ENCODE results near the gene CLCA4. TPM values are rescaled to one million over a fixed set of nuclear protein-coding genes. Genes with fewer than 3 reads are reported as not detected.

Gene CLCA4
- total RNA-seq, 1 experiment from 2014 or later = 0.08 TPM

DNA sequence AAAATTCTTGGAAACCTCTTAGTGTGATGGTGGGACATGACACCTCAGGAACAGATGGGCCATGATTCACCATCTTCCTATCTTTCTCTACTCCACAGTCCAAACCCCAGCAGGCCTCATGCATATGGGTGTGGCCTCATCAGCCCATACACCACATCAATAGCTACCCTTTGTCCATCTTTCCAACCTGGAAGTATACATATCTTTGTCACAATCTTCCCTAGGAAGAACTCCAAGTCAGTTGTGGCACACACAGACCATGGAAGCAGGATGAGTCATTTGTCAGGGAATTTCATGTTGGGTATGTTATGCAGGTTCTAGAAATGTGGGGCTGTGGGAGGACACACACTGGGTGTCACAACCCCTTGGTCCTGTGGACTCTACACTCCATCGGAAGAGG is 30.5 kb upstream of the CLCA4 start:
- BruUV-seq (replicated peaks) = no TSS peak
- CTCF ChIA-PET = no interaction called here
- H3K4me1 ChIP-seq (ENCODE audit: control insufficient read depth, insufficient read depth, low read length) = no peaks in the 10 kb centered on the region
- peaks cover 10% of the 10 kb centered on the region for H3K27me3 ChIP-seq (ENCODE audit: control insufficient read depth, insufficient read depth, low read length)
- no peaks in the 10 kb centered on the region for H3K9me3 ChIP-seq (ENCODE audit: control insufficient read depth, insufficient read depth, low read depth, low read length)
- no peak for ATAC-seq
- no peaks in the 10 kb centered on the region for H3K36me3 ChIP-seq (ENCODE audit: control insufficient read depth, insufficient read depth, low read length)
- H3K4me3 ChIP-seq (ENCODE audit: low read depth in 2 of 2, low read length in 2 of 2) = no peak overlapping the region
- POLR2A ChIA-PET = no interaction called here
- in situ Hi-C loops (cut with HindIII; ENCODE audit: low pct_unique_long_range_greater_than_20kb, low sequenced_read_pairs) (no loop called here), intact Hi-C loops (cut with micrococcal nuclease; ENCODE audit: unreplicated experiment) (no loop called here)
- H3K27ac ChIP-seq (ENCODE audit: low read length) = no peak overlapping the region
- no peak for DNase-seq (ENCODE audit: low read depth, low spot score)
- TF ChIP-seq SIN3A (IDR thresholded peaks at IDR 0.05; ENCODE audit: borderline replicate concordance, insufficient read depth, low read depth, low read length) (no peak), TCF7L2 (IDR thresholded peaks at IDR 0.05; ENCODE audit: low read depth, low read length) (no peak), POLR2AphosphoS5 (IDR thresholded peaks at IDR 0.05; ENCODE audit: low read depth, low read length) (no peak)
- TF ChIP-seq, protein P1, sequence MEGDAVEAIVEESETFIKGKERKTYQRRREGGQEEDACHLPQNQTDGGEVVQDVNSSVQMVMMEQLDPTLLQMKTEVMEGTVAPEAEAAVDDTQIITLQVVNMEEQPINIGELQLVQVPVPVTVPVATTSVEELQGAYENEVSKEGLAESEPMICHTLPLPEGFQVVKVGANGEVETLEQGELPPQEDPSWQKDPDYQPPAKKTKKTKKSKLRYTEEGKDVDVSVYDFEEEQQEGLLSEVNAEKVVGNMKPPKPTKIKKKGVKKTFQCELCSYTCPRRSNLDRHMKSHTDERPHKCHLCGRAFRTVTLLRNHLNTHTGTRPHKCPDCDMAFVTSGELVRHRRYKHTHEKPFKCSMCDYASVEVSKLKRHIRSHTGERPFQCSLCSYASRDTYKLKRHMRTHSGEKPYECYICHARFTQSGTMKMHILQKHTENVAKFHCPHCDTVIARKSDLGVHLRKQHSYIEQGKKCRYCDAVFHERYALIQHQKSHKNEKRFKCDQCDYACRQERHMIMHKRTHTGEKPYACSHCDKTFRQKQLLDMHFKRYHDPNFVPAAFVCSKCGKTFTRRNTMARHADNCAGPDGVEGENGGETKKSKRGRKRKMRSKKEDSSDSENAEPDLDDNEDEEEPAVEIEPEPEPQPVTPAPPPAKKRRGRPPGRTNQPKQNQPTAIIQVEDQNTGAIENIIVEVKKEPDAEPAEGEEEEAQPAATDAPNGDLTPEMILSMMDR (IDR thresholded peaks at IDR 0.05) = no peak
- TF ChIP-seq, protein P2, sequence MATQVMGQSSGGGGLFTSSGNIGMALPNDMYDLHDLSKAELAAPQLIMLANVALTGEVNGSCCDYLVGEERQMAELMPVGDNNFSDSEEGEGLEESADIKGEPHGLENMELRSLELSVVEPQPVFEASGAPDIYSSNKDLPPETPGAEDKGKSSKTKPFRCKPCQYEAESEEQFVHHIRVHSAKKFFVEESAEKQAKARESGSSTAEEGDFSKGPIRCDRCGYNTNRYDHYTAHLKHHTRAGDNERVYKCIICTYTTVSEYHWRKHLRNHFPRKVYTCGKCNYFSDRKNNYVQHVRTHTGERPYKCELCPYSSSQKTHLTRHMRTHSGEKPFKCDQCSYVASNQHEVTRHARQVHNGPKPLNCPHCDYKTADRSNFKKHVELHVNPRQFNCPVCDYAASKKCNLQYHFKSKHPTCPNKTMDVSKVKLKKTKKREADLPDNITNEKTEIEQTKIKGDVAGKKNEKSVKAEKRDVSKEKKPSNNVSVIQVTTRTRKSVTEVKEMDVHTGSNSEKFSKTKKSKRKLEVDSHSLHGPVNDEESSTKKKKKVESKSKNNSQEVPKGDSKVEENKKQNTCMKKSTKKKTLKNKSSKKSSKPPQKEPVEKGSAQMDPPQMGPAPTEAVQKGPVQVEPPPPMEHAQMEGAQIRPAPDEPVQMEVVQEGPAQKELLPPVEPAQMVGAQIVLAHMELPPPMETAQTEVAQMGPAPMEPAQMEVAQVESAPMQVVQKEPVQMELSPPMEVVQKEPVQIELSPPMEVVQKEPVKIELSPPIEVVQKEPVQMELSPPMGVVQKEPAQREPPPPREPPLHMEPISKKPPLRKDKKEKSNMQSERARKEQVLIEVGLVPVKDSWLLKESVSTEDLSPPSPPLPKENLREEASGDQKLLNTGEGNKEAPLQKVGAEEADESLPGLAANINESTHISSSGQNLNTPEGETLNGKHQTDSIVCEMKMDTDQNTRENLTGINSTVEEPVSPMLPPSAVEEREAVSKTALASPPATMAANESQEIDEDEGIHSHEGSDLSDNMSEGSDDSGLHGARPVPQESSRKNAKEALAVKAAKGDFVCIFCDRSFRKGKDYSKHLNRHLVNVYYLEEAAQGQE (IDR thresholded peaks at IDR 0.05; ENCODE audit: insufficient read depth in 1 of 2, low read depth in 2 of 2, low read length in 1 of 2) = no peak

DNA sequence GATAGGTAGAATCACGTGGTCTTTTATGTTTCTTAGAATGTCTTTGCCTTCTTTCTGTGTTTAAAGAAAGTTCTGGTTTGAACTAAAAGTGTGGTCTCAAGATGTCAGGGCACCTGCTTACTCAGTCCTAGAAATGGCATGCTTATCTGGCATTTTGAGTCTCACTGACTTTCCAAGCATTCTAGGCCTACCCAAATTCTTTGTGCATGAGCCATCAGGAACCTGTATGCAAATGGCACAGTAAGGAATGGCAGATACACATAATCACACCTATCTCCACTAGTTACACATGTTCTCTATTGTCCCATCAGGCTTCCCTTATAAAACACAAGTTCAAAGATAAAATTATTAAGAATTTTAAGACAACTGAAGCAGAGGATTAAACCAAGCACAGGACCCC is 29.5 kb upstream of the CLCA4 start:
- CTCF ChIA-PET = no interaction called here
- intact Hi-C loops (cut with micrococcal nuclease; ENCODE audit: unreplicated experiment) (no loop called here), in situ Hi-C loops (cut with HindIII; ENCODE audit: low pct_unique_long_range_greater_than_20kb, low sequenced_read_pairs) (no loop called here)
- Histone ChIP-seq H3K27ac (ENCODE audit: low read length) (no peak overlapping the region), H3K4me1 (ENCODE audit: control insufficient read depth, insufficient read depth, low read length) (no peaks in the 10 kb centered on the region), H3K36me3 (ENCODE audit: control insufficient read depth, insufficient read depth, low read length) (no peaks in the 10 kb centered on the region), H3K4me3 (ENCODE audit: low read depth in 2 of 2, low read length in 2 of 2) (no peak overlapping the region), H3K27me3 (ENCODE audit: control insufficient read depth, insufficient read depth, low read length) (peaks cover 14% of the 10 kb centered on the region), H3K9me3 (ENCODE audit: control insufficient read depth, insufficient read depth, low read depth, low read length) (no peaks in the 10 kb centered on the region)
- ATAC-seq (no peak), DNase-seq (ENCODE audit: low read depth, low spot score) (no peak)
- POLR2A ChIA-PET = no interaction called here
- no peak for TF ChIP-seq SIN3A (IDR thresholded peaks at IDR 0.05; ENCODE audit: borderline replicate concordance, insufficient read depth, low read depth, low read length)
- TF ChIP-seq, protein P2 (IDR thresholded peaks at IDR 0.05; ENCODE audit: insufficient read depth in 1 of 2, low read depth in 2 of 2, low read length in 1 of 2) = no peak
- TF ChIP-seq, protein P1 (IDR thresholded peaks at IDR 0.05) = no peak
- TF ChIP-seq POLR2AphosphoS5 (IDR thresholded peaks at IDR 0.05; ENCODE audit: low read depth, low read length) = no peak
- TF ChIP-seq TCF7L2 (IDR thresholded peaks at IDR 0.05; ENCODE audit: low read depth, low read length) = no peak
- BruUV-seq (replicated peaks) = no TSS peak
